Activated naive CD4-positive, alpha-beta T cell treated with anti-CD3 and anti-CD28 coated beads, Interleukin-2, amount 10 ng/mL, durations not matched to agents 7 days and 5 days (primary cell): ENCODE data around the gene SLC40A1.
"Not testable (repeated sequence)": the region's sequence is repeated elsewhere in the genome, so short reads cannot be mapped to it uniquely, and the experiment has no call there.

Source experiments
- CTCF ChIA-PET: fragments of 350-600 bp; sonication (Branson Sonifier 250); formaldehyde crosslinking; loops from one replicate; lab custom pipeline; 2021; ENCODE audit warnings: antibody characterized with exemption; lab: Charles Lee
- DNase-seq: peaks from one replicate; pipeline ENCODE4 v3.0.0-alpha.2; 2020
- H3K27ac Mint-ChIP-seq: one replicate; pipeline ENCODE4 v1.8.0; 2021; ENCODE audit warnings: mild to moderate bottlenecking, moderate library complexity, mixed read lengths
- H3K27me3 Mint-ChIP-seq: one replicate; pipeline ENCODE4 v1.8.0; 2021; ENCODE audit warnings: mild to moderate bottlenecking, mixed read lengths
- H3K36me3 Mint-ChIP-seq: one replicate; pipeline ENCODE4 v1.8.0; 2021; ENCODE audit warnings: mixed read lengths
- H3K4me1 Mint-ChIP-seq: one replicate; pipeline ENCODE4 v1.8.0; 2021; ENCODE audit warnings: mixed read lengths
- H3K4me3 Mint-ChIP-seq: one replicate; pipeline ENCODE4 v1.8.0; 2021; ENCODE audit warnings: mild to moderate bottlenecking, moderate library complexity, mixed read lengths
- H3K9me3 Mint-ChIP-seq: one replicate; pipeline ENCODE4 v1.8.0; 2021; ENCODE audit warnings: mixed read lengths

Gene SLC40A1

DNA sequence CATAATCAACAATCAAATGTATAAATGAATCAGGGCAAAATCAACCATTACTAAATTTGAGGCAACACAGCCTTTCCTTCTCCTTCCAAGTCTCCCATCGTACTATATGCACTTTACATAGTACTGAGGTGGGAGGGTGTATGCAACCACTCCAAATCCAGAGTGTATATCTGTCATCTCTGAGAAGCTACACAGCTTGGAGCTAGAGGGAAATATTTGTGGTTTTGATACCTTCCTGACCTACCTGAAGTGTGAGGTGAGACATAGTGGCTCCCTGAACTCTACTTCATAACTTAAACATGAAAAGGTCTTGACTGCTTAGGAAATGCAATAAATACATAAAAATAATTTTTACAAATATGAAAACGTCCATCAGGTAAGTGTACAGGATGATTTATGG is 30.1 kb upstream of the SLC40A1 start:
- H3K36me3 Mint-ChIP-seq: no peaks in the 10 kb centered on the region
- CTCF ChIA-PET: no interaction called here
- peaks cover 2% of the 10 kb centered on the region for H3K4me1 Mint-ChIP-seq
- H3K9me3 Mint-ChIP-seq: no peaks in the 10 kb centered on the region
- no peak overlapping the region for H3K27ac Mint-ChIP-seq
- DNase-seq: no peak
- peaks cover 4% of the 10 kb centered on the region for H3K27me3 Mint-ChIP-seq
- H3K4me3 Mint-ChIP-seq: no peak overlapping the region

DNA sequence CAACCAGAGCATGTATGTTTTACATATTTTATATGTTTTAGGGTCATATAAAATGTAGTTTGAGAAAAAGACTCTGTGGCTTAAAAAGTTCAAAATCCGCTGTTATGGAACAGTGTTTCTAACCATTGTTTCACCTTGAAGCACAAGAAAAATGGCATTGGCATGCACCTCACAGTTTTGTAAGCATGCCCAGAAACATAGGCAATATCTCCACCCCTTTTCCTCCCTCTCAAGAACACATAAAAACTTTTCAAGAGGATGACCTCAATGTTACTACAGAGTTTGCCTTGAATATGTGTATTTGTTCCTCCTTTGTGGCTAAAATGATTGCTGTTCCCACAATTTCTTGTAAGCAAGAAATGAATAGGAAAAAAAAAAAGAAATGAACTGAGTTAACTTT is 29.3 kb upstream of the SLC40A1 start:
- peaks cover 4% of the 10 kb centered on the region for H3K27me3 Mint-ChIP-seq
- CTCF ChIA-PET: no interaction called here
- H3K4me1 Mint-ChIP-seq: peaks cover 2% of the 10 kb centered on the region
- H3K27ac Mint-ChIP-seq: no peak overlapping the region
- no peaks in the 10 kb centered on the region for H3K36me3 Mint-ChIP-seq
- no peaks in the 10 kb centered on the region for H3K9me3 Mint-ChIP-seq
- no peak for DNase-seq
- H3K4me3 Mint-ChIP-seq: no peak overlapping the region

GRCh38 chr2:189609423-189609816 is 28.8 kb upstream of the SLC40A1 start:
- Mint-ChIP-seq H3K9me3 (no peaks in the 10 kb centered on the region), H3K27me3 (peaks cover 4% of the 10 kb centered on the region), H3K27ac (no peak overlapping the region), H3K4me1 (peaks cover 2% of the 10 kb centered on the region), H3K4me3 (no peak overlapping the region), H3K36me3 (no peaks in the 10 kb centered on the region)
- CTCF ChIA-PET: no interaction called here
- DNase-seq: no peak

GRCh38 chr2:189608795-189609422 is 28.3 kb upstream of the SLC40A1 start:
- Mint-ChIP-seq H3K4me1 (peaks cover 2% of the 10 kb centered on the region), H3K4me3 (no peak overlapping the region), H3K36me3 (no peaks in the 10 kb centered on the region), H3K27ac (no peak overlapping the region), H3K9me3 (no peaks in the 10 kb centered on the region), H3K27me3 (peaks cover 4% of the 10 kb centered on the region)
- CTCF ChIA-PET: no interaction called here
- no peak for DNase-seq

- no peak for DNase-seq
- Mint-ChIP-seq H3K36me3 (no peaks in the 10 kb centered on the region), H3K4me3 (no peak overlapping the region), H3K9me3 (no peaks in the 10 kb centered on the region), H3K4me1 (no peaks in the 10 kb centered on the region), H3K27me3 (peaks cover 4% of the 10 kb centered on the region), H3K27ac (no peak overlapping the region)
- CTCF ChIA-PET: no interaction called here
Measured at GRCh38 chr2:189608170-189608569, 27.6 kb upstream of the SLC40A1 start.

GRCh38 chr2:189602233-189602632 is 21.6 kb upstream of the SLC40A1 start:
- no peak for DNase-seq
- H3K9me3 Mint-ChIP-seq: no peaks in the 10 kb centered on the region
- no peak overlapping the region for H3K4me3 Mint-ChIP-seq
- H3K27me3 Mint-ChIP-seq: no peaks in the 10 kb centered on the region
- no peaks in the 10 kb centered on the region for H3K4me1 Mint-ChIP-seq
- H3K36me3 Mint-ChIP-seq: no peaks in the 10 kb centered on the region
- CTCF ChIA-PET: no interaction called here
- no peak overlapping the region for H3K27ac Mint-ChIP-seq

DNA sequence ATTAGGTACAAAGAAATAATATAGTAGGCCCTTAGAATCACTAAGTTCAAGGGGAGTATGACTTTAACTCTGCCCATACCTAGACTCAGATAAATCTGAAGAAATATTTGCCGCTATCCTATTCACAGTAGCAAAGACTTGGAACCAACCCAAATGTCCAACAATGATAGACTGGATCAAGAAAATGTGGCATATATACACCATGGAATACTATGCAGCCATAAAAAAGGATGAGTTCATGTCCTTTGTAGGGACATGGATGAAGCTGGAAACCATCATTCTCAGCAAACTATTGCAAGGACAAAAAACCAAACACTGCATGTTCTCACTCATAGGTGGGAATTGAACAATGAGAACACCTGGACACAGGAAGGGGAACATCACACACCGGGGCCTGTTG is 21.1 kb upstream of the SLC40A1 start:
- DNase-seq, CTCF ChIA-PET, H3K27me3 Mint-ChIP-seq, H3K9me3 Mint-ChIP-seq, H3K4me3 Mint-ChIP-seq, H3K27ac Mint-ChIP-seq, H3K36me3 Mint-ChIP-seq, H3K4me1 Mint-ChIP-seq: not testable (repeated sequence)

DNA sequence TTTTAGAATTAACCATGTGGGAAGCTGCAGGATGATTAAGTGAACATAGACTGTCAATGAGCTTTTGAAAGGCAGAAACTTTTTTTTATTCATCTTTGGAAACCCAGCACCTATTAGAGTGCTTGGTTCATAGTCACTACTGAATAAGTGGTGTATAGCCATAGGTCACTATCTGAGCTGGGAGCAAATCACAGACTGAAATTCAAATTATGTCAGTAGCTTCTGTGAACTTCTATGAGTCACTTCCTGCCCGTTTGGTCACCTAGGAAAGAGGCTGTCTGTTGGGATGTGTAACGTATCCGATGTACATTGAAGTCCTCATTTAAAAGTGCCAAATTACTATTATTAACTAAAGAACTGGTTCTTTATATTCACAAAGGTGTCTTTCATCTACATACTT is 20.5 kb upstream of the SLC40A1 start:
- Mint-ChIP-seq H3K27me3 (no peaks in the 10 kb centered on the region), H3K4me1 (peaks cover 2% of the 10 kb centered on the region), H3K9me3 (no peaks in the 10 kb centered on the region), H3K4me3 (no peak overlapping the region), H3K36me3 (peaks cover 1% of the 10 kb centered on the region), H3K27ac (no peak overlapping the region)
- no peak for DNase-seq
- CTCF ChIA-PET: no interaction called here

- Mint-ChIP-seq H3K9me3 (no peaks in the 10 kb centered on the region), H3K27me3 (no peaks in the 10 kb centered on the region), H3K4me1 (peaks cover 15% of the 10 kb centered on the region), H3K27ac (no peak overlapping the region), H3K36me3 (peaks cover 3% of the 10 kb centered on the region), H3K4me3 (no peak overlapping the region)
- no peak for DNase-seq
- CTCF ChIA-PET: no interaction called here
Measured at GRCh38 chr2:189599245-189599644, 18.7 kb upstream of the SLC40A1 start.

DNA sequence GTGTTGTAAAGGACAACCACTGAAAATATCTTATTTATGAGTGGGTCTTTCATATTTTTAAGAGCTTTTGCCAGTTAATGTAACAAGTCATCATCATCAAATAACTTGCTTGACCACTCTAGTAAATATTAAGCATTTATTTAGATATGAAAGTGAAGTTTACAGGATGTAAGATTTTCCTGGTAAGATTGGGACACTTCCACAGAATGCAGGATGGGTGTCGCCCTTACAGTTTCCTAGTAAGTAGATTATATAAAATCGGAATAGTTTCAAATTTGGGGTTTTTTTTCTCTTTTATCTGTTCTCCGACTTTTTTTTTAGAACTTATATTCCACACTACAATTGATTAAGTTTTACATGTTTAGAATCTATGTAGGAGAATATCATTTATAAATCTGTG is 14.8 kb upstream of the SLC40A1 start:
- no peak overlapping the region for H3K4me3 Mint-ChIP-seq
- no peaks in the 10 kb centered on the region for H3K27me3 Mint-ChIP-seq
- peaks cover 43% of the 10 kb centered on the region for H3K4me1 Mint-ChIP-seq
- H3K27ac Mint-ChIP-seq: peak overlapping the region; percentile 7
- no peak for DNase-seq
- H3K9me3 Mint-ChIP-seq: no peaks in the 10 kb centered on the region
- CTCF ChIA-PET: interaction anchor here (0.6 kb wide), 1 partner anchor 20 kb away, joined by 3 read pairs; no protein-coding TSS in a partner anchor
- H3K36me3 Mint-ChIP-seq: peaks cover 3% of the 10 kb centered on the region

- peaks cover 3% of the 10 kb centered on the region for H3K36me3 Mint-ChIP-seq
- no peak overlapping the region for H3K27ac Mint-ChIP-seq
- H3K9me3 Mint-ChIP-seq: no peaks in the 10 kb centered on the region
- H3K27me3 Mint-ChIP-seq: no peaks in the 10 kb centered on the region
- no peak overlapping the region for H3K4me3 Mint-ChIP-seq
- no peak for DNase-seq
- peaks cover 43% of the 10 kb centered on the region for H3K4me1 Mint-ChIP-seq
- CTCF ChIA-PET: no interaction called here
Measured at GRCh38 chr2:189594305-189594704, 13.7 kb upstream of the SLC40A1 start.

DNA sequence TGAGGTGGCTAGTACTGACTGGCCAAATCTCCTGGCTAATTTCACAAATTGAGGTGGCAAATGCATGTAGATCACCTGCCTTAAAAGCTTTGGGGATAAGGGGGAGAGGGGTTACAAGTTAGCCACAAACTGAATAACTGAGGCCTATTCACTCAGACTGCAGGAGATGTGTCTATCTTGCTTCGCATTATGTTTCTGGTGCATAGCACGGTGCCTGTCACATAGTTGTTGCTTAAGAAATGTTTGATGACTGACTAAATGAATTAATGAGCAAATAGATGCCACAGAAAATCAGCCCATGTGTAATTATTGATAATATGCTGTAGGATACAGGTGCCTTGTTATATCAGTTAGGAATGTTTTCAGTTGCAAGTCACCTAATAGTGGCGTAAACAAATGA is 12.5 kb upstream of the SLC40A1 start:
- H3K9me3 Mint-ChIP-seq: no peaks in the 10 kb centered on the region
- no peaks in the 10 kb centered on the region for H3K27me3 Mint-ChIP-seq
- peaks cover 43% of the 10 kb centered on the region for H3K4me1 Mint-ChIP-seq
- CTCF ChIA-PET: interaction anchor here (0.5 kb wide), 1 partner anchor 514 kb away, joined by 3 read pairs; no protein-coding TSS in a partner anchor
- H3K4me3 Mint-ChIP-seq: no peak overlapping the region
- no peak overlapping the region for H3K27ac Mint-ChIP-seq
- H3K36me3 Mint-ChIP-seq: peaks cover 3% of the 10 kb centered on the region
- no peak for DNase-seq

- Mint-ChIP-seq H3K4me1 (peaks cover 43% of the 10 kb centered on the region), H3K27me3 (no peaks in the 10 kb centered on the region), H3K9me3 (no peaks in the 10 kb centered on the region), H3K4me3 (no peak overlapping the region), H3K27ac (peak overlapping the region; percentile 67), H3K36me3 (peaks cover 3% of the 10 kb centered on the region)
- no peak for DNase-seq
- CTCF ChIA-PET: interaction anchor here (0.5 kb wide), 1 partner anchor 514 kb away, joined by 3 read pairs; no protein-coding TSS in a partner anchor
Measured at GRCh38 chr2:189592353-189592984, 11.9 kb upstream of the SLC40A1 start.

- H3K27ac Mint-ChIP-seq: no peak overlapping the region
- DNase-seq: no peak
- peaks cover 17% of the 10 kb centered on the region for H3K4me1 Mint-ChIP-seq
- no peak overlapping the region for H3K4me3 Mint-ChIP-seq
- no peaks in the 10 kb centered on the region for H3K36me3 Mint-ChIP-seq
- CTCF ChIA-PET: no interaction called here
- no peaks in the 10 kb centered on the region for H3K9me3 Mint-ChIP-seq
- H3K27me3 Mint-ChIP-seq: peaks cover 10% of the 10 kb centered on the region
Measured at GRCh38 chr2:189587780-189588179, 7.2 kb upstream of the SLC40A1 start.

GRCh38 chr2:189585226-189585756 is 4.7 kb upstream of the SLC40A1 start:
- Mint-ChIP-seq H3K27ac (no peak overlapping the region), H3K4me1 (peaks cover 15% of the 10 kb centered on the region), H3K4me3 (no peak overlapping the region), H3K36me3 (peaks cover under 1% of the 10 kb centered on the region), H3K9me3 (no peaks in the 10 kb centered on the region), H3K27me3 (peaks cover 27% of the 10 kb centered on the region)
- CTCF ChIA-PET: interaction anchor here (0.7 kb wide), 1 partner anchor 27 kb away, joined by 3 read pairs; no protein-coding TSS in a partner anchor
- DNase-seq: no peak
